ENCODE measurements around the gene ADPRS.

- TF ChIP-seq CTCF (IDR thresholded peaks at IDR 0.05) (no peak), POLR2A (IDR thresholded peaks at IDR 0.05) (no peak), POLR2AphosphoS5 (IDR thresholded peaks at IDR 0.05) (no peak)
These were observed 35.9 kb downstream of the ADPRS start for GRCh38 chr1:36124404-36125128.
